Measurements from ENCODE around the gene XYLT1. TPM values are rescaled to one million over a fixed set of nuclear protein-coding genes. Genes with fewer than 3 reads are reported as not detected.

The XYLT1 gene
- total RNA-seq, 5 donors from 2014 or later (not counting 1 experiment from before 2014, with no cell fraction given) = 25.8 to 70.6 (median 57.8) TPM

DNA sequence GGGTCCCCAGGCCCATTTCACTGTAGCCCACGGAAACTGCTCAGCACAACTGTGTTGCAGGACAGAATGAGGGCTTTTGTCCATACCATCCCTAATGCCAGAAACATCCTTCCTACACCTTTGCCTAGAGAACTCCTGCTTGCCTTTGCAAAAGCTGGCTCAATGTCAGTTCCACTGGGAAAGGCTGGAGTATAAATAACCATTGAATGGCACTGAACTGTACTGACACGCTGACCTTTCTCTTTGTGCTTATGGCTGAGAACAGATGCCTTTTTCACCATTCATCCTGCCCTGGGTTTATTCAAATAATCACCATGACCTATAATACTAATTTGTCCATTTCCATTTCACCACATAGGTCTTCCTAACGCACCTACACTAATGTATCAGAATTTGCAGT is 300.3 kb downstream of the XYLT1 start:
- WGBS (ENCODE audit: insufficient coverage) = 90% methylated on average over 2 of the region's 3 CpGs
- H3K4me1 ChIP-seq (ENCODE audit: control insufficient read depth in 1 of 2, extremely low read depth in 1 of 2, insufficient read depth in 2 of 2, low read length in 2 of 2) = peaks cover 0 to 6% of the 10 kb centered on the region in 2 experiments
- H3K27ac Mint-ChIP-seq = no peak overlapping the region
- no peak overlapping the region for H3K4me3 Mint-ChIP-seq
- H3K36me3 Mint-ChIP-seq = peaks cover 55% of the 10 kb centered on the region
- no peak for DNase-seq
- H3K27ac ChIP-seq (ENCODE audit: low read length) = no peak overlapping the region
- no peaks in the 10 kb centered on the region for H3K9me3 ChIP-seq
- no peaks in the 10 kb centered on the region for H3K9me3 Mint-ChIP-seq
- H3K27me3 ChIP-seq (replicated peaks in 1 of 2; ENCODE audit: control insufficient read depth in 2 of 2, extremely low read depth in 1 of 2, insufficient read depth in 2 of 2, low read length in 1 of 2) = no peaks in the 10 kb centered on the region
- POLR2A ChIA-PET = no interaction called here
- no peak overlapping the region for H3K4me3 ChIP-seq (ENCODE audit: control insufficient read depth in 1 of 2, extremely low read depth in 1 of 2, low read length in 1 of 2)
- H3K36me3 ChIP-seq (ENCODE audit: control insufficient read depth in 2 of 2, extremely low read depth in 1 of 2, insufficient read depth in 1 of 2, low read length in 1 of 2) = peaks cover 6 to 7% of the 10 kb centered on the region in 2 donors
- CTCF ChIA-PET = no interaction called here
- ATAC-seq (replicated peaks in 1 of 4) = no peak
- no peaks in the 10 kb centered on the region for H3K27me3 Mint-ChIP-seq
- H3K4me1 Mint-ChIP-seq = peaks cover 22 to 26% (median 22%) of the 10 kb centered on the region in 3 donors

DNA sequence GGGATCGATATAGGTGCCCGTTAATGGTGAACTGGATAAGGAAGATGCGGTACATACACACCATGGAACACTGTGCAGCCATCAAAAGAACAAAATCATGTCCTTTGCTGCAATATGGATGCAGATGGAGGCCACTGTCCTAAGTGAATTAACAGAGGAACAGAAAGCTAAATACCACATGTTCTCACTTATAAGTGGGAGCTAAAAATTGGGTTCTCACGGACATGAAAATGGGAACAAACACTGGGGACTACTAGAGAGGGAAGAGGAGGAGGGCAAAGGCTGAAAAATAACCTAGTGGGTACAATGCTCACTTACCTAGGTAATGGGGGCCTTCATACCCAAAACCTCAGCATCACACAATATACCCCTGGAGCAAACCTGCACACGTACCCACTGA is 302.6 kb downstream of the XYLT1 start:
- no peak overlapping the region for H3K4me3 ChIP-seq (ENCODE audit: control insufficient read depth in 1 of 2, extremely low read depth in 1 of 2, low read length in 1 of 2)
- peaks cover 8 to 24% (median 13%) of the 10 kb centered on the region in 3 donors for H3K4me1 Mint-ChIP-seq
- H3K36me3 Mint-ChIP-seq = peaks cover 52% of the 10 kb centered on the region
- no peak overlapping the region for H3K27ac Mint-ChIP-seq
- DNase-seq (no peak), ATAC-seq (replicated peaks in 1 of 4) (no peak)
- POLR2A ChIA-PET = no interaction called here
- H3K36me3 ChIP-seq (ENCODE audit: control insufficient read depth in 2 of 2, extremely low read depth in 1 of 2, insufficient read depth in 1 of 2, low read length in 1 of 2) = peaks cover 6 to 11% of the 10 kb centered on the region in 2 donors
- H3K27me3 ChIP-seq (replicated peaks in 1 of 2; ENCODE audit: control insufficient read depth in 2 of 2, extremely low read depth in 1 of 2, insufficient read depth in 2 of 2, low read length in 1 of 2) = no peaks in the 10 kb centered on the region
- H3K4me1 ChIP-seq (ENCODE audit: control insufficient read depth in 1 of 2, extremely low read depth in 1 of 2, insufficient read depth in 2 of 2, low read length in 2 of 2) = peaks cover 0 to 1% of the 10 kb centered on the region in 2 experiments
- WGBS (ENCODE audit: insufficient coverage) = 100% methylated on average over 2 of the region's 5 CpGs
- H3K9me3 ChIP-seq = no peaks in the 10 kb centered on the region
- H3K9me3 Mint-ChIP-seq = no peaks in the 10 kb centered on the region
- H3K27me3 Mint-ChIP-seq = no peaks in the 10 kb centered on the region
- H3K4me3 Mint-ChIP-seq = no peak overlapping the region
- no peak overlapping the region for H3K27ac ChIP-seq (ENCODE audit: low read length)
- CTCF ChIA-PET = interaction anchor here in 1 of 2 donors (0.6 kb wide), 1 partner anchor 306 kb away, joined by 6 read pairs; no protein-coding TSS in a partner anchor

GRCh38 chr16:17166095-17166494 is 304.7 kb downstream of the XYLT1 start:
- Mint-ChIP-seq H3K36me3 (peaks cover 49% of the 10 kb centered on the region), H3K4me3 (no peak overlapping the region), H3K27me3 (no peaks in the 10 kb centered on the region), H3K9me3 (no peaks in the 10 kb centered on the region), H3K4me1 (peaks cover 4 to 20% (median 6%) of the 10 kb centered on the region in 3 donors), H3K27ac (no peak overlapping the region)
- peaks cover 3 to 11% of the 10 kb centered on the region in 2 donors for H3K36me3 ChIP-seq (ENCODE audit: control insufficient read depth in 2 of 2, extremely low read depth in 1 of 2, insufficient read depth in 1 of 2, low read length in 1 of 2)
- no peak overlapping the region for H3K4me3 ChIP-seq (ENCODE audit: control insufficient read depth in 1 of 2, extremely low read depth in 1 of 2, low read length in 1 of 2)
- no peaks in the 10 kb centered on the region for H3K4me1 ChIP-seq (ENCODE audit: control insufficient read depth in 1 of 2, extremely low read depth in 1 of 2, insufficient read depth in 2 of 2, low read length in 2 of 2)
- no peak for DNase-seq
- no peak overlapping the region for H3K27ac ChIP-seq (ENCODE audit: low read length)
- ChIA-PET CTCF (no interaction called here), POLR2A (interaction anchor here in 1 of 2 donors (0.7 kb wide), 1 partner anchor 16 kb away, joined by 3 read pairs; no protein-coding TSS in a partner anchor)
- H3K27me3 ChIP-seq (replicated peaks in 1 of 2; ENCODE audit: control insufficient read depth in 2 of 2, extremely low read depth in 1 of 2, insufficient read depth in 2 of 2, low read length in 1 of 2) = no peaks in the 10 kb centered on the region
- ATAC-seq (replicated peaks in 1 of 4) = no peak
- 69% methylated on average over 4 of the region's 4 CpGs for WGBS (ENCODE audit: insufficient coverage)
- no peaks in the 10 kb centered on the region for H3K9me3 ChIP-seq

DNA sequence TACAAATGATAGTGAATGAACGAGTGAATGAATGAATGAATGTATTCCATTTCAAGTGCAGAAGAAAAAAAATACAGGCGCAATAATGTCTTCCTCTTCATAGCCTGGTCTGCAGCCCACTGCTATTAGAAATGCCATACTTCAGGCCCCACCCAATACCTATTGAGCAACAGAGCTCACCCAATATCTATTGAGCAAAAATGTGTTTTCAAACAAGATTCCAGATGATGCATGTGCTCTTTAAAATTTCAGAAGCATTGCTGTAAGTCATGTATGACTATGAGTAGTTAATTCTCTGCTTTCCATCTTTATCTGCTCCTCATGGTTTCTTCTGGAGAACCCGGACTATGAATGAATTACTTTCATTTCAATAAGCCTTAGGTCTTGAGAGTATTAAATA is 308.2 kb downstream of the XYLT1 start:
- Mint-ChIP-seq H3K4me1 (peaks cover 0 to 15% (median 3%) of the 10 kb centered on the region in 3 donors), H3K9me3 (no peaks in the 10 kb centered on the region), H3K36me3 (peaks cover 49% of the 10 kb centered on the region), H3K27me3 (no peaks in the 10 kb centered on the region), H3K4me3 (no peak overlapping the region), H3K27ac (no peak overlapping the region)
- POLR2A ChIA-PET = no interaction called here
- peaks cover 0 to 10% of the 10 kb centered on the region in 2 donors for H3K36me3 ChIP-seq (ENCODE audit: control insufficient read depth in 2 of 2, extremely low read depth in 1 of 2, insufficient read depth in 1 of 2, low read length in 1 of 2)
- H3K9me3 ChIP-seq = no peaks in the 10 kb centered on the region
- H3K27me3 ChIP-seq (replicated peaks in 1 of 2; ENCODE audit: control insufficient read depth in 2 of 2, extremely low read depth in 1 of 2, insufficient read depth in 2 of 2, low read length in 1 of 2) = no peaks in the 10 kb centered on the region
- no peak for ATAC-seq (replicated peaks in 1 of 4)
- no peak overlapping the region for H3K4me3 ChIP-seq (ENCODE audit: control insufficient read depth in 1 of 2, extremely low read depth in 1 of 2, low read length in 1 of 2)
- no peak for DNase-seq
- no CpG with 5 or more reads among the region's 3 CpGs for WGBS (ENCODE audit: insufficient coverage)
- CTCF ChIA-PET = no interaction called here
- H3K27ac ChIP-seq (ENCODE audit: low read length) = no peak overlapping the region
- H3K4me1 ChIP-seq (ENCODE audit: control insufficient read depth in 1 of 2, extremely low read depth in 1 of 2, insufficient read depth in 2 of 2, low read length in 2 of 2) = no peaks in the 10 kb centered on the region

- H3K27ac Mint-ChIP-seq = no peak overlapping the region
- no peaks in the 10 kb centered on the region for H3K9me3 Mint-ChIP-seq
- Histone ChIP-seq H3K36me3 (ENCODE audit: control insufficient read depth in 2 of 2, extremely low read depth in 1 of 2, insufficient read depth in 1 of 2, low read length in 1 of 2) (peaks cover 0 to 10% of the 10 kb centered on the region in 2 donors), H3K27me3 (replicated peaks in 1 of 2; ENCODE audit: control insufficient read depth in 2 of 2, extremely low read depth in 1 of 2, insufficient read depth in 2 of 2, low read length in 1 of 2) (no peaks in the 10 kb centered on the region), H3K4me1 (ENCODE audit: control insufficient read depth in 1 of 2, extremely low read depth in 1 of 2, insufficient read depth in 2 of 2, low read length in 2 of 2) (no peaks in the 10 kb centered on the region), H3K9me3 (no peaks in the 10 kb centered on the region), H3K4me3 (ENCODE audit: control insufficient read depth in 1 of 2, extremely low read depth in 1 of 2, low read length in 1 of 2) (no peak overlapping the region), H3K27ac (ENCODE audit: low read length) (no peak overlapping the region)
- H3K4me1 Mint-ChIP-seq = peaks cover 0 to 14% (median 3%) of the 10 kb centered on the region in 3 donors
- H3K36me3 Mint-ChIP-seq = peaks cover 58% of the 10 kb centered on the region
- POLR2A ChIA-PET = no interaction called here
- H3K27me3 Mint-ChIP-seq = no peaks in the 10 kb centered on the region
- no peak for ATAC-seq (replicated peaks in 1 of 4)
- no peak for DNase-seq
- WGBS (ENCODE audit: insufficient coverage) = 95% methylated on average over 10 of the region's 17 CpGs
- H3K4me3 Mint-ChIP-seq = no peak overlapping the region
- CTCF ChIA-PET = no interaction called here
Observed at GRCh38 chr16:17160920-17161431, 309.8 kb downstream of the XYLT1 start.

DNA sequence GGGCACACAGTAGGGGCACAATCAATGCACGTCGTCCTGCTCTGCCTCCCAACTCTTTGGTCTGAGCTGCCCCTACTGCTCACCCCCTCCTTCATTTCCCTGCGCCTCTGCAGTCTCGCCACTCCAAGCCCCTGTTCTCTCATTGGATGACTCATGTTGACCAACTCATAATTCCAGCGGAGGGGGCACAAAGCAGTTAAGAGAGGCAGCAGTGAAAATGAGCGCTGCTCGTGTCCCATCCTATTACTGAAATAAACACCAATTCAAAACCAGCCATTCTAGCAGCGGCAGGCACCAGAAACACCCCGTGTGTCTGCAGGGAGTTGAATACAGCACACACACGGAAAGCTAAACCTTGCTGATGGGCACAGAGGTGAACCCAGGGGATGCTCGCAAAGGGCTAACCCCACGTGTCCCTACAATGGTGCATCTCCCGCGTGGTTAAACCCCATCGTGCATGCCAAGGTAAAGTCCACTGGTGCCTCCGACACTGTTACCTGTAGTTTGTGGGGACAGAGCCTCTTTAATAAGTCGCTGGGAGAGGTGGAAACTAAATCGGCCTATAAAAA is 310.4 kb downstream of the XYLT1 start:
- Mint-ChIP-seq H3K4me1 (peaks cover 0 to 8% (median 3%) of the 10 kb centered on the region in 3 donors), H3K36me3 (peaks cover 57% of the 10 kb centered on the region), H3K4me3 (no peak overlapping the region), H3K27me3 (no peaks in the 10 kb centered on the region), H3K9me3 (no peaks in the 10 kb centered on the region), H3K27ac (no peak overlapping the region)
- ATAC-seq (replicated peaks in 1 of 4) (no peak), DNase-seq (no peak)
- H3K9me3 ChIP-seq = no peaks in the 10 kb centered on the region
- no peak overlapping the region for H3K27ac ChIP-seq (ENCODE audit: low read length)
- CTCF ChIA-PET = no interaction called here
- H3K4me3 ChIP-seq (ENCODE audit: control insufficient read depth in 1 of 2, extremely low read depth in 1 of 2, low read length in 1 of 2) = no peak overlapping the region
- 95% methylated on average over 14 of the region's 18 CpGs for WGBS (ENCODE audit: insufficient coverage)
- POLR2A ChIA-PET = no interaction called here
- H3K36me3 ChIP-seq (ENCODE audit: control insufficient read depth in 2 of 2, extremely low read depth in 1 of 2, insufficient read depth in 1 of 2, low read length in 1 of 2) = peaks cover 0 to 10% of the 10 kb centered on the region in 2 donors
- no peaks in the 10 kb centered on the region for H3K27me3 ChIP-seq (replicated peaks in 1 of 2; ENCODE audit: control insufficient read depth in 2 of 2, extremely low read depth in 1 of 2, insufficient read depth in 2 of 2, low read length in 1 of 2)
- no peaks in the 10 kb centered on the region for H3K4me1 ChIP-seq (ENCODE audit: control insufficient read depth in 1 of 2, extremely low read depth in 1 of 2, insufficient read depth in 2 of 2, low read length in 2 of 2)

Measured in T-cell (primary cell).